Suprapubic skin (tissue), 4 donors: ENCODE data around the gene CLCF1. TPM values are rescaled to one million over a fixed set of nuclear protein-coding genes. Genes with fewer than 3 reads are reported as not detected.

Source experiments
- DNase-seq, 2 donors: peaks; one replicate each; pipeline ENCODE4 v3.0.0-alpha.2; 2019; ENCODE audit warnings: low spot score in 2 of 2
- H3K27ac ChIP-seq: fragments of 200-600 bp; sonication (generic); one replicate; pipeline ENCODE4 v1.5.1; 2019
- H3K27me3 ChIP-seq: fragments of 200-600 bp; sonication (generic); one replicate; pipeline ENCODE4 v1.5.1; 2019
- H3K36me3 ChIP-seq: fragments of 200-600 bp; sonication (generic); one replicate; pipeline ENCODE4 v1.5.1; 2019
- H3K4me1 ChIP-seq: fragments of 200-600 bp; sonication (generic); one replicate; pipeline ENCODE4 v1.5.1; 2019
- H3K4me3 ChIP-seq: fragments of 200-600 bp; sonication (generic); one replicate; pipeline ENCODE4 v1.5.1; 2019; ENCODE audit warnings: mild to moderate bottlenecking
- H3K9me3 ChIP-seq: fragments of 200-600 bp; sonication (generic); one replicate; pipeline ENCODE4 v1.5.1; 2019
- EP300 ChIP-seq: sonication (generic); formaldehyde crosslinking; IDR thresholded peaks from one replicate; pipeline ENCODE4 v1.6.1; 2017; ENCODE audit warnings: antibody characterized with exemption
- POLR2A ChIP-seq, 2 donors: fragments of 450-650 bp; IDR thresholded peaks; one replicate each; pipeline ENCODE4 v1.6.1; 2017; ENCODE audit warnings: antibody characterized with exemption in 2 of 2, mild to moderate bottlenecking in 2 of 2, moderate library complexity in 2 of 2
- POLR2AphosphoS5 ChIP-seq, 3 donors: sonication (generic); formaldehyde crosslinking; IDR thresholded peaks; one replicate each; pipeline ENCODE4 v1.6.1; 2017; ENCODE audit warnings: antibody characterized with exemption in 3 of 3
- WGBS: methylation state at CpG from one replicate; pipeline ENCODE4 v1.1.5; 2018; 5-methylcytosine and 5-hydroxymethylcytosine counted together
- total RNA-seq, 4 donors: library from RNA; depleted of rRNA; stranded (reverse); fragments of >200 nt; gene quantifications; one replicate each; pipeline ENCODE4 v1.1.0, GENCODE V29; 2016
- TF ChIP-seq, protein P1 (sequence below), 2 donors: fragments of 200-600 bp in 1 of 2; fragments of 450-650 bp in 1 of 2; sonication (generic) in 1 of 2; IDR thresholded peaks; one replicate each; pipeline ENCODE4 v1.5.1; 2016 to 2019; ENCODE audit warnings: antibody characterized with exemption in 2 of 2, mild to moderate bottlenecking in 1 of 2, moderate library complexity in 1 of 2

The CLCF1 gene
- 1 to 10 TPM; 2.7 to 5.5 (median 4.0) TPM for total RNA-seq

DNA sequence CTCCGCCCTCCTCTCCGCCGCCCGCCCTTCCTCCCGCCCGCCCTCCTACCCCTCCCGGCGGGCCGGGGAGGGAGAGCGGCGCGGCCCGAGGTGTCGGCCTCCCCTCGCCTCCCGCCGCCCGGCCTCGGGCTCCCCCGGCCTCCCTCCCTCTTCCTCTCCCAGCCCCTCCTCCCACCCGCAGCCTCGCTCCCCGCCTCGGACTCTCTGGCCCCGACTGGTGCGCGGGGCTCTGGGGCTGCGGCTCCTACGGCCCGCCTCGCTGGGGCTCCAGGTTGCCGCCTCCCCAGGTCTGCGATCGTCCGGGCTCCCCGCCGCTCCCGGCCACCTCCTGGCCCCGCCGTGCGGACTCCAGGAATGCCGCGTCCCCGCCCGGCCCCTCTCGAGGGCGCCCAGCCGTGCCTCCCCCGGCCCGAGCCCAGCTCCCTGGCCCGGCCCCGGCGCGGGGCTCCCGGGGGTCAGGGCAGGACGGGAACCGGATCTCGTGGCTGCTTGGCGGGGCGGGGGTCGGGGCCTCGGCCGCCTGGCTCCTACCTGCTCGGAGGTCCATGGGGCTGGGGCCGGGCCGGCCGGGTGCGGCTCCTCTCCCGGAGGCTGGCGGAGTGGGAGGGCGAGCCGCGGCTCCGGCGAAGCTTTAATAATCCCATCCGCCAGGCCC lies at the start of gene CLCF1:
Gene CLCF1 (minus strand): TSS at position 606 of the 655 bp plus-strand sequence. CDS start 59 bp downstream, at position 547.
- Histone ChIP-seq H3K36me3 (no peaks in the 10 kb centered on the region), H3K4me3 (peak within 1 kb of the TSS; percentile 93), H3K27ac (peak within 1 kb of the TSS; percentile 97), H3K4me1 (peaks cover 74% of the 10 kb centered on the region), H3K27me3 (no peaks in the 10 kb centered on the region), H3K9me3 (no peaks in the 10 kb centered on the region)
- 0% methylated on average over 13 of the region's 76 CpGs for WGBS
- peak in 1 of 2 donors; percentile 12 for TF ChIP-seq POLR2A (IDR thresholded peaks at IDR 0.05)
- TF ChIP-seq, protein P1, sequence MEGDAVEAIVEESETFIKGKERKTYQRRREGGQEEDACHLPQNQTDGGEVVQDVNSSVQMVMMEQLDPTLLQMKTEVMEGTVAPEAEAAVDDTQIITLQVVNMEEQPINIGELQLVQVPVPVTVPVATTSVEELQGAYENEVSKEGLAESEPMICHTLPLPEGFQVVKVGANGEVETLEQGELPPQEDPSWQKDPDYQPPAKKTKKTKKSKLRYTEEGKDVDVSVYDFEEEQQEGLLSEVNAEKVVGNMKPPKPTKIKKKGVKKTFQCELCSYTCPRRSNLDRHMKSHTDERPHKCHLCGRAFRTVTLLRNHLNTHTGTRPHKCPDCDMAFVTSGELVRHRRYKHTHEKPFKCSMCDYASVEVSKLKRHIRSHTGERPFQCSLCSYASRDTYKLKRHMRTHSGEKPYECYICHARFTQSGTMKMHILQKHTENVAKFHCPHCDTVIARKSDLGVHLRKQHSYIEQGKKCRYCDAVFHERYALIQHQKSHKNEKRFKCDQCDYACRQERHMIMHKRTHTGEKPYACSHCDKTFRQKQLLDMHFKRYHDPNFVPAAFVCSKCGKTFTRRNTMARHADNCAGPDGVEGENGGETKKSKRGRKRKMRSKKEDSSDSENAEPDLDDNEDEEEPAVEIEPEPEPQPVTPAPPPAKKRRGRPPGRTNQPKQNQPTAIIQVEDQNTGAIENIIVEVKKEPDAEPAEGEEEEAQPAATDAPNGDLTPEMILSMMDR (IDR thresholded peaks at IDR 0.05): no peak
- TF ChIP-seq EP300: no peak
- no peak for TF ChIP-seq POLR2AphosphoS5 (IDR thresholded peaks at IDR 0.05)
- peak in 1 of 2 donors; percentile 83 for DNase-seq

DNA sequence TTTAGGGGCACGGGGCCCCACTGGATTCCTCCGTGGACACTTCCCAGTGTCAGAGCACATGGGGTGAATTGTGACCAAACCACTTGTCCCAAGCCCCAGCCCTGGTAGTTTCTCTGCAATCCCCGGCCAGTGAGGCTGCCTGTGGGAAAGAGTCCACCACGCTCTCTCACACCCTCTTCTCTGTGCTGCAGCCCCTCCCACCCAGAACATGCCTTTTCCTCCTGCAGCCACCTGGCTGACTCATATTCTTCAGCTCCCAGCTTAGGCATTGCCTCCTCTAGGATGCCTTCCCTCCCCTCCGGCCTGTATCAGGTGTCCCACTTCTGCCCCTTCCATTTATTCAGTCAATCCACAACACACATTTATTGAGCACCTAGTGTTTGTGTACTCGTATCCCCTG lies 49.5 kb upstream of the CLCF1 start:
- H3K9me3 ChIP-seq: no peaks in the 10 kb centered on the region
- H3K36me3 ChIP-seq: no peaks in the 10 kb centered on the region
- H3K4me1 ChIP-seq: peaks cover 47% of the 10 kb centered on the region
- WGBS: 56% methylated on average over 6 of the region's 6 CpGs
- TF ChIP-seq EP300 (no peak), POLR2A (IDR thresholded peaks at IDR 0.05) (no peak), POLR2AphosphoS5 (IDR thresholded peaks at IDR 0.05) (no peak)
- TF ChIP-seq, protein P1 (IDR thresholded peaks at IDR 0.05): no peak
- no peak overlapping the region for H3K4me3 ChIP-seq
- no peak for DNase-seq
- no peak overlapping the region for H3K27ac ChIP-seq
- H3K27me3 ChIP-seq: no peaks in the 10 kb centered on the region

DNA sequence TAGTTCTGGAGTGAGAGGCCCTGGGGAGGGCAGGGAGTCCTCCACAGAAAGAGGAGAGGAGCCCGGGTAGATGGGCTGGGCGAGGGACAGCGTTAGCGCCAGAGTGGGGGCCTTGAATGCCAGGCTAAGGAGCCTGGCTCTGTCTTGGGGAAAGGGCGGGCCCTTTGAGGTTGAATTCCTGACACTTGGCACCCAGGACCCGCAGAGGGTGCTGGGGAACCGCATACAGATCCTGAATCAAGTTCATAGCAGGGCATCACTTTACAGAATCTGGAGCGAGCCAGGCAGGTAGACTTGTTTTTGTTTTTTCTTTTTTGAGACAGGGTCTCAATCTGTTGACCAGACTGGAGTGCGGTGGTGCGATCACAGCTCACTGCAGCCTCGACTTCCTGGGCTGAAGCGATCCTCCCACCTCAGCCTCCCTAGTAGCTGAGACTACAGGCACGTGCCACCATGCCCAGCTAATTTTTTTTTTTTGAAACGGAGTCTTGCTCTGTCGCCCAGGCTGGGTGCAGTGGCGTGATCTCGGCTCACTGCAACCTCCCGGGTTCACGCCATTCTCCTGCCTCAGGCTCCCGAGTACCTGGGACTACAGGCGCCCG lies 48.1 kb upstream of the CLCF1 start:
- Histone ChIP-seq H3K4me3 (peak overlapping the region; percentile 87), H3K9me3 (no peaks in the 10 kb centered on the region), H3K4me1 (peaks cover 52% of the 10 kb centered on the region), H3K27ac (peak overlapping the region; percentile 94), H3K27me3 (no peaks in the 10 kb centered on the region), H3K36me3 (no peaks in the 10 kb centered on the region)
- TF ChIP-seq, protein P1 (IDR thresholded peaks at IDR 0.05): no peak
- TF ChIP-seq POLR2A (IDR thresholded peaks at IDR 0.05): no peak
- TF ChIP-seq POLR2AphosphoS5 (IDR thresholded peaks at IDR 0.05): no peak
- no peak for TF ChIP-seq EP300
- WGBS: 69% methylated on average over 22 of the region's 22 CpGs
- no peak for DNase-seq

DNA sequence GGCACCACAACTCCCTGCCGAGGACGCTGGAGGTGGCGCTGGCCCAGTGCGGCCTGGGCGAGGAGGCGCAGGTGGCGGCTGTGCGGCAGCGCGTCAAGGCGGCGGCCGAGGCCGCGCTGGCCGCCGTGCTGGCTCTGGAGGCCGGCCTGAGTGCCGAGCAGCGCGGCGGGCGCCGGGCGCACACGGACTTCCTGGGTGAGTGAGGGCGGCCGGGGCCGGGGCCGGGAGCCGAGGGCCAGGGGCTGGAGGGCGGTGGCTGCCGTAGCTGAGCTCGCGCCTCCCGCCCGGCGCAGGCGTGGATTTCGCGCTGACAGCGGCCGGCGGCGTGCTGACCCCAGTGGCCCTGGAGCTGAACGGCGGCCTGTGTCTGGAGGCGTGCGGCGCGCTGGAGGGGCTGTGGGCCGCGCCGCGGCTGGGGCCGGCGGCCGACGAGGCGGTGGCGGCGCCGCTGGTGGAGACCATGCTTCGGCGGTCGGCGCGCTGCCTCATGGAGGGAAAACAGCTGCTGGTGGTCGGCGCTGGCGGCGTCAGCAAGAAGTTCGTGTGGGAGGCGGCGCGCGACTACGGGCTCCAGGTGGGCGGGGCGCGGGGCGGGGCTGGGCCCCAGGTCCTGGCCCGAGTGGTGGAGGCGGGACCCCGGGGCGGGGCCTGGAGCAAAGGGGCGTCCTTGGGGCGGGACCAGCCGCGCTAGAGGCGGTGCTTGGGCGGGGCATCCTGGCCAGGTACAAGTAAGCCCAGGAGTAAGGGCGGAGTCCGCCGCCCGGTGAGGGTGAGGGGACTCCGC lies 47.4 kb upstream of the CLCF1 start:
- no CpG with 5 or more reads among the region's 97 CpGs for WGBS
- peak; percentile 97 to 98 for DNase-seq
- Histone ChIP-seq H3K9me3 (no peaks in the 10 kb centered on the region), H3K36me3 (no peaks in the 10 kb centered on the region), H3K27me3 (no peaks in the 10 kb centered on the region), H3K4me3 (peak overlapping the region; percentile 87), H3K4me1 (peaks cover 59% of the 10 kb centered on the region), H3K27ac (peak overlapping the region; percentile 94)
- no peak for TF ChIP-seq POLR2A (IDR thresholded peaks at IDR 0.05)
- TF ChIP-seq, protein P1 (IDR thresholded peaks at IDR 0.05): no peak
- TF ChIP-seq POLR2AphosphoS5 (IDR thresholded peaks at IDR 0.05): no peak
- TF ChIP-seq EP300: no peak

DNA sequence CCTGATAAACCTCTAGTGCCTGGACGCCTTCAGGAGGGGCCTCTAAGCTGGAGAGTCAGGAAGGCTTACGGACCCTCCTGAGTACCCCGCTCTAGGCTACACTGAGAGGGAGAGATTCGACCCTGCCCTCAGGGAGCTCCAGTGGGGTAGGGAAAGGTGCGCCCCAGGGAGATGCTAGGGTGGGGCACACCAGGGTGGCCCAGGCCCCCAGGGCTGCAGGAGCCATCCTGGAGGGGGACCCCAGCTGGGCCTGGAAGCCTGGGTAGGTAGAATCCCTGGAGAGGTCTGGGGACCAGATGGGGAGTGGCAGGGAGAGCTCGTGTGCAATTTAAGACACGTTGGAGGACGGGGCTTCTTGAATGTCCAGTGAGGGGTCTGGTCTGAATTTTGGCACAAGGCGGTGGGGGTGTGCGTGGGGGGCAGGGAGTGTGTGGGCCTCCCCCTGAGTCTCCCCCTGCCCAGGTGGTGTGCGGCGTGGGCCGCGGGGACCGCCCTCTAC lies 46.8 kb upstream of the CLCF1 start:
- H3K4me3 ChIP-seq: peak overlapping the region; percentile 87
- no peaks in the 10 kb centered on the region for H3K9me3 ChIP-seq
- DNase-seq: no peak
- H3K27ac ChIP-seq: peak overlapping the region; percentile 94
- no peaks in the 10 kb centered on the region for H3K36me3 ChIP-seq
- WGBS: 31% methylated on average over 6 of the region's 15 CpGs
- TF ChIP-seq, protein P1 (IDR thresholded peaks at IDR 0.05): no peak
- TF ChIP-seq EP300: no peak
- TF ChIP-seq POLR2AphosphoS5 (IDR thresholded peaks at IDR 0.05): no peak
- TF ChIP-seq POLR2A (IDR thresholded peaks at IDR 0.05): no peak
- no peaks in the 10 kb centered on the region for H3K27me3 ChIP-seq
- peaks cover 66% of the 10 kb centered on the region for H3K4me1 ChIP-seq
